IPS DF 4.7 (cell line): ENCODE data around the gene DCT.

Experiments used
- DNase-seq: peaks from one replicate; pipeline ENCODE4 v3.0.0-alpha.2; 2013; ENCODE audit warnings: low spot score; ENCODE audit errors: extremely low read depth

Gene DCT

DNA sequence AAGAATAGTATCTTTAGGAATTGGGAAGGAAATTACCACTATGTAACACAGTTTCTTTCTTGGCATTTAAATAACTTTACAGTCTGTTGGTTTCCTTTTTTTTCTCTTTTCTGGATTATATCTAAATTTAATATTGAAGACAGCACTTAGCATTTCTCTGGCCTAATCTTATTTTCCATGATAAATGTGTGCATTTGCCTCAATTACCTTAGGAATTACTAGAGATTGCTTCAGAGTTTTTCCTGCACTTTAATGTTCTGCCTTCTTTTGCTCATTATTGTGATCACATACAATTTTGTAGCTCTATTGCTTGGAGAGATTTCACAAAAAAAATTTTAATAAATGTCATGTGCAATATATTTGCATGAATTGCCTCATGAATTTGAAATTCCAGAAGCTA lies 25.1 kb downstream of the DCT start:
- DNase-seq = no peak

DNA sequence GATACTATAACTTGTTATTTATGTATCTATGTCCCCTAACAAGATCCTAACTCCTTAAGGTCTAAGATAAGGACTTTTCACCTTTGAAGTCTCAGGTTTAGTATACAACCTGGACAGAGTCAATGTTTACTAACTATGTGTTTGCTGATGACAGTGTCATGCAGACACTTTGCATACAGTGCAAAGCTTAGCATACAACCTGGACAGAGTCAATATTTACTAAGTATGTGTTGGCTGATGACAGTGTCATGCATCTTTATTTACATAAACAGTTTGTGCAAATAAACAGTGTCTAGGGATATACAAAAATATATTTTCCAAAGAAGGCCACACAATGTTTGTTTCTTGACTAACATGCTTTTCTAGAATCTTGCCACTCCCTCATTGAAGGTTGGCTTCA lies 34.7 kb downstream of the DCT start:
- no peak for DNase-seq

DNA sequence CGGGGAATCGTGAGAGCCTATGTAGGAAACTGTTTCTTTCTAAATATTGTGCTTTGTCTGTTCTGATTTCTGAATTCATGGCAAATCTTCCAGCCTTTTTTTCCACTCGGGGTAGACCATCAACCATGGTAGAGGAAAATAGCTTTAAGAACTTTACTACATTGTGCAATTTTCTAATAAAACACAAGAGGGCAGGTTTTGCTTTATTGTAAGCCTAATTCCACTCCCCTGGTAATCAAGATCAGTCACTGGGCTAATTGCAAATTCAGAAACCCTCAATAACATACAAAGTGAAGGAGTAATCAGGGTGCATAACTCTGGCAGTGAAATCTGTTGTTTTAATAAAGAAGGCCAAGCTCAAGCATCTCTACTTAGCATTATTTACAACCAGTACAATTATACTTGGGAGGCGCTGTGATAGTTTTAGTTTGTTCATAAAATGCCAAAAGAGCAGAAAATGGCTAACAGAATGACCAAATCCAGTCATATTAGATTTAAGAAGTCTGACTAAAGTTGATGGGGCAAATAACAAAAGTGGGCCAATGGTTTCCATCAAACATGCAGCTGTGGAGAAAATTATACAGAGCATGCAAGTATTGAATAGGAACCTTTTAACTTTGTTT lies 43.8 kb downstream of the DCT start:
- no peak for DNase-seq

DNA sequence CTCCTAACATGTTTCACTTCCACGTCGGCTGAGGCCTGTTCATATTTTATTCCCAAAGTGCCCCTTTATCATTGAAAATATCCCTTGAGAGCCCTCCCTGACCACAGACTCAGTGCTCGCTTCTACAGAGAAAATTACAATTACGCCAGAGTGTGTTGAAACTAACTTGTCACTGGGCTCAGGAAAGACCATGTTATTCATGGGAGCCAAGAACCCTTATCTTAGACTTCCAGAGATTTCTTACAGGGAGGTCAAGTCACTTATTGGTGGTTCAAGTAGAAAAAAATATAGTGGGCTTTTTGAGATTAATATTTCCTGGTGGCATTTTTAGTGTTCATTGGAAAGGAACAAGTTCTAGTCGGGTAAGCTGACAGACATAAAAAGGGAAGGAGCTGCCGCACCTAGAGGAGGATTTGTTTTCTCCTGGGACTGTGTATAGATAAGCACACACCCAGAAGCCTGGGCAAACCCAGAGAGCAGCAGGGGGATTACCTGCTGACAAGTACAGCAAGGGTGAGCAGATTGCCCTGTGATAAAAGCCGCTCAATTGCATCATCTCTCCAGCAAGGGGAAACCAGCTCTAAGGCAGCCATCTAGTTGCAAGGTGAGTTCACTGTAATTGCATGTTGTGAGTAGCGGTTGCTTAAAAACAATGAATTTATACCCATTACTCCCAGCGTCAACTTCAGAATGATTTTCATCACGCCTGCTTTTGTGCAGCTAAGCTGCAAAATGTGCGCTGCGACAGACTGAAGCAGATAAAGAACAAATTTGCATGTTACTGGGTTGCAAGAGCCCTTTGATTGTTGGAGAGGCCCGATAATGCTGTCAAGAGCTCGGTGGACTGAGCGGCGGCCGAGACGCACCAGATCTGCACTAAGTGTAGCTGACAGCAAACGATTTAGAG lies 46.2 kb downstream of the DCT start:
- DNase-seq = no peak

DNA sequence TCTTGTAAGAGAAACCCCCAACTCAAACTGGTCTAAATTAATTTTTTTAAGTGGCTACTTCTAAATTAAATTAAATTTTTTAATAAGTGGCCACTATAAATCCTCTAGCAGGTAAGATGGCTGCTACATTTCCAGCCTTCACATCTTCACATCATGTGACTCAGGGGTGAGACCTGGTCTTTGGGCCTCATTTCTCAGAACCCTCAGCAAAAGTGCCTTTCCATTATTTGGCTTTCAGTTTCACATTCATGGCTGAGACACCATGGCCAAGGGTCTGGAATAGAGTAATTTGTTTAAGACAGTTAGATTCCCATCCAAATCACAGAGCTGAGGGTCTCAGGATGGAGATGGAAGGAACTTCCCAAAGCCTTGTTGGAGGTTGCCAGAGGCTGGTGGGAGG lies 47.5 kb downstream of the DCT start:
- DNase-seq = no peak

DNA sequence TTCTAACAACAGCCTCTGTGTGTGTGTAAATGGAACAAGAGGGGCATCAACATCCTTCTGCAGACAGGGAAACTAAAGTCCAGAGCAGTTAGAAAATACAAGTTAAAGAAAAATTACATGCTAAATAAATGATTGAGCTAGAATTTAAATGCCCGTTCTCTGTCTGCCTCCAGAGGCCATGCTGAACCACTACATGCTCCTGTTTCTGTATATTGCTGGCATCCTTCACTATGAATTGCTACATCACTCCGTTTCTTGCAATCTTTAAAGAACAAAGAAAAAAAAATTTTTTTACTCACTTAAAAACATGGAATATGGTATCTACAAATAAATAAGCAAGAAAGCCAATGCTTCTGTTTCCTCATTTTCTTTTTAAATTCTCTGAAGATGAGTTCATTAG lies 47.9 kb downstream of the DCT start:
- DNase-seq = no peak

DNA sequence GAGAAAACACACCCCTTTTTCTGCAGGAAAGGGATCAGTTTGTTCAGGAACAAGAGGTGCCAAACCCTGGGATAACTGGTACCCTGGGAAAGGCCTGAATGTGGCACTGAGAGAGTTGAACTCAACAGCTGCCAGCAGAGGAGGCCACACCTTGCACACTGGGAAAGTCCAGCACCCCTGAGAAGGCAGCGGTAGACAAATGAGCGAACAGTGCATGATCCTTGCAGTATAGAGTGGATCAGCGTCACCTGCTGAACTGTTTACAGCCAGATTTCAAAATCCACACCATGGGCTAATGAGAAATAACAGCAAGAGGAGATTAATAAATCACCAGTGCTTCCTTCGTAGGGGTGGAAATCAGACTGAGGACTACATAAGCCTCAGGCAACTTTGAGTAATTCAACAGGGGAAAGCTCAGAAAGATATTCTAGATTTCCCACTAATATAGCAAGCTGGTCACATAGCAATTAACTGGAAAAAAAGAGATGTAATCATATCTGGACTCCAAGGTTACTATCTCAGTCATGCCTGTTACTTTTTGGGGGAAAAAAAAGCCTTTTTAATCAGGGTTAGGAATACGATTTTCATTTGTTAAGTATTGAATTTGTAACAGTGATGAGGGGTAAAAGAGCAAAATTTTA lies 52.0 kb downstream of the DCT start:
- DNase-seq = no peak

DNA sequence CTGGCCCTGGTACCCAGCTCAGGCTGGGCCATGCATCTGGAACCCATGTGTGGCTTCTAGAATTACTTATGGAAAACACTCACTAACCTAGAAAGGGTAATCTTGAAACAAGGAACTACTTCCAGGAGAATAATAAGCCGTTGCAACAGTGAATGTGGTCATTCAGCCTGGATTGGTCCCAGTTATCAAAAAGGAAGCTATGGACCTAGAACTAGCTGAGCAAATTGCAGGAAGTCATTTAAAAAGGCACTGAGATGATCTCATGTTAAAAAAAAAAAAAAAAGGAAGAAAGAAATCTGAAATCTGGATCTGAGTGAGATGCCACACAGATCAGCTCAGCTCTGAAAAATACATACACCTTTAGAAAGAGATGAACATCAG lies 59.6 kb downstream of the DCT start:
- DNase-seq = no peak

DNA sequence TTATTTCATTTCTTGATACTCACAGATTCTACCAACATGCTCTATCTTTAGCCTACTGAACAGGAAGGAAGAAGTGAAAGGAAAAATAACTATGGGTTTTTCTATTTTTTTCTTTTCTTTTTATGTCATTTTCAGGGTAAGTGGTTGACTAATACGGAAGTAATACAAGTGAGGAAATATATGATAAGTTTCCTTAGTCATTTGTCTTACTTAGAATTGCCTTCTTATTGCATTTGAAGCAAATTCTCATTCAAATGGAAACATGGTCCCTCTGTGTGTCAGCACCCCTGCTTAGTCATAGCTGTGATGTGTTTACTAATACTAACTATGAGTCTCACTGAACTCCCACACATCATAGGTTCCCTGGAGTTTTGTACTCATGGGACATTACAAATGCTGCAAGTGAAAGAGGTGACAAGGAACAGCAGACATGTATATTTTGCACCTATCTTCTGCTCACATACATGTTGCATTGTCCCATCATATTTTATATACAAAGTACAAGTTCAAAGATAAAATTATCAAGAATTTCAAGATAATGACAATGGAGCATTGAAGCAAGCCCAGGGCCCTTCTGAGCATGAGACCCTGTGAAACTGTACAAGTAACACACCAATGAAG lies 60.1 kb downstream of the DCT start:
- no peak for DNase-seq

DNA sequence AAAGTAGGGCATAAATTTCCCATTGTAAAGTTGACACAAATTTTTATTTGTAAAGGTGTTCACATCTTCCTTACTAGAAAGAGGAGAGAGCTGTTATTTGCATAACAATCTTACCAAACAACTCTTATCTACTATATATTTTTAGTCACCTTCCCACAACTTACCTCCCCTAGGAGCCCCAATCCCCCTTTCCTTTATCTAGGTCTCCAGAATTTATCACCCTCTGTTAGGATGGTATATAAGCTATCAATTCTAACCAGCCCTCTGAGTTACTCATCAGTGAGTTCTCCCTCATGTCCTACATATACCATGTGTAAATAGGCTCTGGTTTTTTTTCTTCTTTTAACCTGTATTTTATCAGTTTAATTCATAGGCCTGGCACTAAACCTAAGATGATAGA lies 62.2 kb downstream of the DCT start:
- DNase-seq = no peak

DNA sequence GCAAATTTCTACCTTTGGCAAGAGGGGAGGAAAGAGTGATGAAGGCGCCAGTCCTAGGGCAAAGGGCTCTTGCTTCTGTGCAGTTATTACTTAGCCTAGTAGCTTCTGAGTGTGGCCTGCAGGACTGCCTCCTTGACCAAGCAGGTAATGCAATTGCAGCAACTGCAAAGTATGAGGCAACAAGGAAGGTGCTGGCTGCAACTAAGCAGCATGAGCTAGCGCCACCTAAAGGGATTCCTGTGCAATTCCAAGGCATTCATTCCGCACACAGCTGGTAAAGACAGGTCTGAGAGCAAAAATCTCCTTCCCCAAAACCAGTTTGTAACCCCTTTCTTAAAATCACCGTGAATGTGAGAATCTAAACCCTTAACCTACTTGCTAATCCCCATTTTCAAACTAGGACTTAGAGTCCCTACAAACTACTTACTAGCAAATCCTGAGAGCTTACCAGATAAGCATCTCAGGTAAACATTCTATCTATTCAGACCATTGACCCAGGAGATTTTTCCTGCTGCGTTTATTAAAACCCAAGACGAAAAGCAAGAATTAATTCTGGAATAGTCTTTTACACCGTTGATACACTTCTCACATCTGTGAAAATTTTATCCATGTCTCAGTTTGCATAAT lies 62.9 kb downstream of the DCT start:
- DNase-seq = peak; percentile 64

DNA sequence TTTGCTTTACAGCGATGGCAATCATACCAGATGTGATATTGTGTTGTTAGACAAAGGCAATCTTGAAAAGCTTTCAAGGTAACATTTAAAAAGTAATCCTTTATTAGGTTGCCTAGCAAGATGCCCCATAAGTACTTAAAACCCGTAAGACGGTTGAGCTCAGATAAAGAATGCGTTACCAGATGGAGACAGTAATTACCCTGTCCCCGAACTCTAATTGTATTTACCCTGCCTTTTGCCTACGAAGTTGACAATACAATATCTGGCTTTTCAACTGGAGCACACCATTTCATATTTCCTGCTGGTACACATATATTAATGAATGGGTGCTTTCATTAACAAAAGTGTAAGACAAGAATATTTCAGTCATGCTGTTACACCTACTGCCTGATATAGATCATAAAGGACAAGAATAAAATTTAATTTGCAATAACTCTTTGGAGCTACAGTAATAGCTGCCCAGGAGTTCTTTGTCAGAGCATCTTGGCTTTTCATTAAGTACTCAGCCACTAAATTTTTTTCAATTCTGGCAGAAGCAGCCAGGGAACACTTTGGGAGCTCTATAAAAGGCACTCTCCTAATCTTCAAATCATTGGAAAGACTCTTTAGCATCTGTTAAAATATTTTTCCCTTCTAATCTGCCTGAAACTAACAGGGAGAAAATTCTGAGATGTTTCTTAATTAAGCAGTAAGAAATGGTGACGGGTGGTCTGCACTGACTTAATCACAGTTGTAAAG lies 63.8 kb downstream of the DCT start:
- DNase-seq = no peak

DNA sequence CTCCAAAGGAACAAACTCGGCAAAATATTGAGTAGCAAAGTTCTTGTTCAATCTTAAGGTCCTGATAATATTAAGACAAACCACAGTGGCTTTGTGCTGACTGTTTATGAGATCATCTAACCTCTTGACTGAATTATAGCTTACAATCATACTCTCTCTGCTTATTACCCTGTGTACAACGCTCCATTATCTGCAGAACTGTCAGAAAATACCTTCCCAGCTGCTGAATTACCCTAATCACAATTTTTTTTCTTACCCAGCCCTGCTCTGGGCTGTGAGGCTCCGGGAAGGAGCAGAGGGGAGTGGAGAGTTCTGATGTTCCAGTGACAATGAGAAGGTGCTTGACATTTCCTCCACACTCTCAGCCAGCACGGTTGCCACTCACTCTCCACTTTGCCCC lies 64.8 kb downstream of the DCT start:
- DNase-seq = no peak

DNA sequence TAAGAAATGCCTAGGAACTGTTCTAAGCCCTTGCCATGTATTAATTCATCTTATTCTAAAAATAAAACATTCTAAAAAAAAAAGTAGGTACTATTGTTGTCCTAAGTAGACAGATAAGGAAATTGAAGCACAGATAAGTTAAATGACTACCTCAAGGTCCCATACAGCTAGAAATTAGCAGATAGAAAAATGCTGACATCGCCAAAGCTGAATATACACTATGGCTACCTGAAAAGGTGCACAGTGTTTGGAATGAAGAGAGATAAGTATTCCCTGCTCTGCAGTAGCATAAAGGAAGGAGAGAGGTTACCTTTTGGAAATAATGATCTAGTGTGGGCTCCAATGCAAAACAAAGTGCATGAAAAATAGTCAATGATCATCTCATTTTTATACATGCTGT lies 65.3 kb downstream of the DCT start:
- DNase-seq = no peak

DNA sequence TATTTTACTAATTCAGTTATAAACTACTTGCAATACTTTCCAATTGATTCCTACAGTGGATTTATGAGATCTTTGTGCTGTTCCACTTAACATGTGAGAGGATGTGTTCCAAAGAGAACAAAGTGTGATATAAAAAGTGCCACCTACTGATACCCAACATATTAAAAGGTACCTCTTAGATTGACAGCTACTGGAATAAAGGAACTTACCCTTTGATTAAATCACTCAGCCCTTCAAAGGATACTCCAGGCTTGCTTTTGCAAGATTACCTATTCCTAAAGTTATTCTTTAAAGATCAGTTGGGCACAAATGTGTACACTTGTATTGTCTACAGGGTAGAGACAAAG lies 65.9 kb downstream of the DCT start:
- no peak for DNase-seq

DNA sequence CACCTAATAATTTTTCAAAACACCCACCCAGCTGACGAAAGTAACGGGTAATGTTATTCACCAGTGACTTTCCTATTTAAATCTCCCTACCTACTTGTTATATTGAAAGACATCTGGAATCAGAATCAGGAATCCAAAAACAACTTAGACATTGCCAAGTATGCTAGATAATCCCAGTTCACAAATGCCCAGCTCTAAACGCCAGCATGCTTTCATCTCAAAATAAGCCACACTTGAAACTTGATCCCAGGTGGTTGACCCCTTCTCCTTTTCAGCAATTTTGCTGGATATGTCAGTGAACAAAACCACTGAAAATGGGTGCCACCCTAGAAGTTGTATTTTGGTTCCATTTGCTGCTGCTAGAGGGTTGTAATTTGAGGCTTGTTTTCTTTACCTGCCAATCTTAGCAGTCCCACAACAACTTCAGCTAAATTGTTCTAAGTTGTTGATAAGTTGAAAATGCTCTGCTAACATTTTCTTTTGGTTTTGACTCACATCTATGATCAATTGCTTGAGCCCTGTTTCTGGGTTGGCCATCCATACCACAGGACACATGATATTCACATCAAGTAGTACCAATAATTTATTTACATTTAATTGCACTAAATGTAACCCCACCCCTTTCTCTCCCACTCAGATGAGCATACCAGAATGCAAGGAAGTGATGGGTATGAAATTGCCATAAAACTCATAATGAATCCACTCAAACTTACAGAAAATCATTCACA lies 66.4 kb downstream of the DCT start:
- no peak for DNase-seq

DNA sequence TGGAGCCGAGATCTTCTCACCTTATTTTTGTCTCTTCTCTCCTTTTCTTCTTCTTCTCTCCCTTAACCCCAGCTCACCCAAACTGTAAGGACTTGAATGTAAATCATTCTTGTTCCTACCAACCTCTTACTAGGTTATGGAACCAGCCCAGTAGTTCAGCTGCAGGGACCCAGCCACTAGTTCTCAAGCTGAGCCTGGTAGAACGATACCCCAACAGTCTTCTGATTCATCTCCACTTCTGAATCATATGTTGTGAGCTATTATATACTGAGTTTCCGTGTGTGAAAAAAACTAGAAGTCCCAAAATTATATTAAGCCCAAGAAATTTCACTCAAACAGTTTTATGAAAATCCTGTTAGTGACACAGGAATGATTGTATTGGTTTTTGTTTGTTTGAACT lies 67.7 kb downstream of the DCT start:
- no peak for DNase-seq

DNA sequence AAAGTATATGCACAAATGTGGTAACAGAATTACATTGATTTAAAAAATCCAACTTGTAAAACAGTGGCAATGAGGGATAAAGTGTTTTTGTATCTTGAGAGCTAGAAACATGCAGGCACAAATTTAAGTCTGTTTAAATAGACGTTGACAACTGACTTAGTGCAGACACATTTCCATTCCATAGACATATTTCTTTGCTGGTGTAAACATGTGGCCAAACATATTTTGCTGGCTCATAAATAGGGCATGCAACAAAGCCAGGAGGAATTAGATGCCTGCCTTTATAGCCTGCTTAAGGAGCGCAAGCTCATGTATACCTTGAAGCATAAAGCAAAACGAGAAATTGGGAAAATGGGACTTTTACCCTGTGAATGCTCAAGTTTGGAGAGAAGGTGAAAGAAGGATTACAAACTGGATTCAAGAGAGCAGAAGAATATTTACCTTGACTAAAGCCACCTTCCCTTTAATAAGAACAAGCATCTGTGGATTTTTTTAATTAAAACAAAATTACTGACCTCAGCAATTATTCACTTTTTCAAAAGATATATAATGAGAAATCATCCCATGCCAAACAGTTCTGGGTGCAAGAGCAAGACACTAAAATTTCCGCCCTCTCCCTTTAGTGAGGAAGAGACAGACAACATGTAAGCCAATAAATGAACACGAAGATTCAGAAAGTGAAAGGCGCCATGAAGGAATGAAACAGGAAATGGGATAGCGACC lies 71.0 kb downstream of the DCT start:
- no peak for DNase-seq

DNA sequence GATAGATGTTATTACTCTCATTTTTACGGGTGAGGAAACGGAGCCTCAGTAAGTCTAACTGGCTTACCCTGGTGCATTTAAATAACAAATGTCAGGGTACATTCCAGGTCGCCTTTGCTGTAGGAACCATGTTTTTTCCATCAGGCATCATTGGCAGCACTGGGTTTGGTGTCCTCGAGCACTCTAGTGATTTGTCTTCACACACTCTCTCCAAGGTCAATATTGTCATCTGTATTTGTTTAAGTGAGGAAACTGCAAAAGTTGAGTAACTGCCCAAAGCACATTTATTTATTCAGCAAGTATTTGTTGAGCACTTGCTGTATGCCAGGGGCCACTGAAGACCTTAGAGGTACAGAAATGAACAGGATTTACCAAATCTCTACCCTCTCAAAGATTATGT lies 78.6 kb downstream of the DCT start:
- DNase-seq = no peak

DNA sequence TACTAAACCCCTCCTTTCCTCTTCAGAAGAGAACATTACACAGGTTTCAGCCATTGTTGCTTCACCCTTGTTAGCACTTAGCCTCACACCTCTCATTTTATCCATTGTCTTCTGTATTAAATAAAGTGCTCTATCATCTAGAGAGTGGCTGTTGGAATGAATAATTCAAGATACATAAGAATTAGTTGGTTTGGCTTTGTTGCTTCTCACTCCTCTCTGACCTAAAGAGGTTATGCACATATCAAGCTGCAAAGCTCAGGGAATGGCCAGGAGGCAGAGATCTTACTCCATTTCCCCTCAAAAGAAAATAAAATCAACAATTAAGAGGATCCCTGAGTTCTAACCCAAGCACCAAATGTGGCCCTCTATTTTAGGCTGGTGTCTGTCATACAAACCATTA lies 79.7 kb downstream of the DCT start:
- no peak for DNase-seq
